Stimulated activated CD8-positive, alpha-beta memory T cell treated with anti-CD3 and anti-CD28 coated beads, Interleukin-4, amount 100 ng/mL, for 4 hours (primary cell): ENCODE data around the gene PIK3R3.

ENCODE experiments used
- DNase-seq, 2 donors: peaks; one replicate each; pipeline ENCODE4 v3.0.0-alpha.2; 2020; ENCODE audit warnings: low read depth in 2 of 2, low spot score in 1 of 2

The PIK3R3 gene

GRCh38 chr1:45995298-45995697, 137.1 kb downstream of the PIK3R3 start:
- DNase-seq, result no peak

- DNase-seq, result no peak
These were observed 138.0 kb downstream of the PIK3R3 start for GRCh38 chr1:45994423-45994822.
